NCI-H2081 (cell line): Measurements from ENCODE around the gene B4GALT5.
A peak's percentile ranks its signal among the peaks of the same experiment; 100 is the strongest.

ENCODE experiments used
- DNase-seq, 2 experiments: peaks; one replicate each; lab custom pipeline; 2025; lab: John Stamatoyannopoulos, UW

Gene B4GALT5

GRCh38 chr20:49700411-49701185 is 13.1 kb downstream of the B4GALT5 start:
- no peak for DNase-seq

GRCh38 chr20:49699200-49699992 is 14.3 kb downstream of the B4GALT5 start:
- DNase-seq = no peak

- DNase-seq = no peak
Observed at GRCh38 chr20:49698477-49698876, 15.2 kb downstream of the B4GALT5 start.

GRCh38 chr20:49697071-49697470 is 16.6 kb downstream of the B4GALT5 start:
- peak; percentile 26 to 71 for DNase-seq

GRCh38 chr20:49696594-49696993 is 17.1 kb downstream of the B4GALT5 start:
- no peak for DNase-seq

GRCh38 chr20:49695830-49696229 is 17.8 kb downstream of the B4GALT5 start:
- DNase-seq = no peak

GRCh38 chr20:49694450-49695071 is 19.1 kb downstream of the B4GALT5 start:
- no peak for DNase-seq

GRCh38 chr20:49693435-49694171 is 20.1 kb downstream of the B4GALT5 start:
- DNase-seq = no peak

GRCh38 chr20:49692941-49693340 is 20.7 kb downstream of the B4GALT5 start:
- no peak for DNase-seq

- DNase-seq = peak in 1 of 2 experiments; percentile 31
Observed at GRCh38 chr20:49691818-49692568, 21.7 kb downstream of the B4GALT5 start.

- DNase-seq = no peak
Observed at GRCh38 chr20:49690899-49691620, 22.6 kb downstream of the B4GALT5 start.

- no peak for DNase-seq
Observed at GRCh38 chr20:49687595-49688567, 25.8 kb downstream of the B4GALT5 start.

GRCh38 chr20:49685809-49686208 is 27.9 kb downstream of the B4GALT5 start:
- no peak for DNase-seq

GRCh38 chr20:49685161-49685601 is 28.5 kb downstream of the B4GALT5 start:
- peak in 1 of 2 experiments; percentile 58 for DNase-seq

- DNase-seq = no peak
Observed at GRCh38 chr20:49684335-49684997, 29.2 kb downstream of the B4GALT5 start.

GRCh38 chr20:49682798-49683197 is 30.9 kb downstream of the B4GALT5 start:
- no peak for DNase-seq

GRCh38 chr20:49682278-49682677 is 31.4 kb downstream of the B4GALT5 start:
- no peak for DNase-seq

GRCh38 chr20:49681850-49682216 is 31.8 kb downstream of the B4GALT5 start:
- no peak for DNase-seq

- no peak for DNase-seq
Observed at GRCh38 chr20:49680484-49680883, 33.2 kb downstream of the B4GALT5 start.
